SK-N-MC (cell line): ENCODE data around the gene MAP7D1.

Source experiments
- EZH2 ChIP-seq: fragments of 200-600 bp; sonication (generic); IDR thresholded peaks from one replicate; pipeline ENCODE4 v1.6.1; 2017; ENCODE audit warnings: antibody characterized with exemption
- POLR2AphosphoS5 ChIP-seq: IDR thresholded peaks from 2 replicates; pipeline ENCODE4 v1.6.1; 2012; ENCODE audit warnings: mild to moderate bottlenecking, low read depth, low read length, borderline replicate concordance

DNA sequence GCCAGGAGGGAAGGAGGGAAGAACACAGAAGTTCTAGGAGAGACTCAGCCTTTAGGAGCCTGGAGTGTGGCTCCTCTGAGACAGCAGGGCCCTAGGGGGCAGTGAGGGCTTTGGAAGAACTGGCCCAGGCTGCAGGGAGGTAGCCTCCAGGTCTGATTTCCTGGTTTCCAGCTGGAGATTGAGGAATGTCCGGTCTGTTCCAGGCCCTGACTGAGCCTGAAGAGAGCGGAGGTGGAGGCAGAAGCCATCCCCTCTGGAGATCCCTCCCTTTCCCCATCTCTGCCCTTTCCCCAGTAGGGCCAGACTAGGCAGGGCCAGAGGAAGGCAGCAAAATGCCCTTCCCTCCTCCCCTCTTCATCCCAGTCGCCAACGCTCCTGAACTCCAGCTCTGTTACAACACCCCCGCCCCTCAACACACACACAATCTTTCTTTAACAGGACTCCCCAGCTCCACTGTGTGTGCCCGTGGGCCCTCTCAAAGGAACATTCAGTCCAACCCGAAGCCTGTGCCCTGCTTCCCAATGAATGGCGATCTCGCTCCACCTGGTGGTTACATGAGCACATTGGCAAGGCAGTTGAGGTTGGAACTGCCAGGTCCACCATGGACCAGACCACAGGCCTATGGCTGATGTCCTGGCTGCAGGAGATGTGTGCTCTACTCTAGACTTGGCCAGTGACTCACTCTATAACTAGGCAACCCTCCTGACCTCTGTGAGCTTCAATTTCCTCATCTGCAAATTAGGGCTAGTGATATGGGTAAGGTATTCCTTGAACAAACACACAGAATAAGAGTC lies 32.0 kb downstream of the MAP7D1 start:
- TF ChIP-seq EZH2 (no peak), POLR2AphosphoS5 (no peak)
